Measurements from ENCODE around the gene COL28A1.
"Not testable (repeated sequence)": the region's sequence is repeated elsewhere in the genome, so short reads cannot be mapped to it uniquely, and the experiment has no call there.

The COL28A1 gene

GRCh38 chr7:7562736-7563135 is 27.1 kb upstream of the COL28A1 start:
- Histone ChIP-seq H3K36me3 (ENCODE audit: insufficient read depth) (no peaks in the 10 kb centered on the region), H3K27me3 (ENCODE audit: insufficient read depth, low read depth) (no peaks in the 10 kb centered on the region), H3K4me2 (no peak overlapping the region), H3K79me2 (ENCODE audit: insufficient read depth, low read depth) (peaks cover 3% of the 10 kb centered on the region; the same call in 1 of the 2 replicates), H3K27ac (no peak overlapping the region), H3K4me3 (IDR thresholded peaks at IDR 0.05; ENCODE audit: insufficient read depth, low read depth, low read length) (no peak overlapping the region), H4K20me1 (ENCODE audit: insufficient read depth) (no peaks in the 10 kb centered on the region), H3K4me1 (ENCODE audit: low read depth, poor library complexity, severe bottlenecking) (peaks cover 7% of the 10 kb centered on the region), H2AFZ (ENCODE audit: low read depth) (no peak overlapping the region), H3K9ac (no peak overlapping the region)
- no peak for TF ChIP-seq CTCF (conservative IDR thresholded peaks at IDR 0.05; ENCODE audit: low read depth, low read length)

- H3K36me3 ChIP-seq (ENCODE audit: insufficient read depth); H4K20me1 ChIP-seq (ENCODE audit: insufficient read depth); H3K27ac ChIP-seq; H3K79me2 ChIP-seq (ENCODE audit: insufficient read depth, low read depth); H3K27me3 ChIP-seq (ENCODE audit: insufficient read depth, low read depth); H3K4me3 ChIP-seq (IDR thresholded peaks at IDR 0.05; ENCODE audit: insufficient read depth, low read depth, low read length); H3K4me1 ChIP-seq (ENCODE audit: low read depth, poor library complexity, severe bottlenecking); H3K4me2 ChIP-seq; H2AFZ ChIP-seq (ENCODE audit: low read depth); H3K9ac ChIP-seq: not testable (repeated sequence)
These were observed 25.9 kb upstream of the COL28A1 start for GRCh38 chr7:7561591-7561990.

GRCh38 chr7:7557252-7557651 is 21.6 kb upstream of the COL28A1 start:
- Histone ChIP-seq H3K27me3 (ENCODE audit: insufficient read depth, low read depth) (no peaks in the 10 kb centered on the region), H4K20me1 (ENCODE audit: insufficient read depth) (no peaks in the 10 kb centered on the region), H3K79me2 (ENCODE audit: insufficient read depth, low read depth) (no peaks in the 10 kb centered on the region), H3K27ac (no peak overlapping the region), H3K9ac (no peak overlapping the region), H2AFZ (ENCODE audit: low read depth) (no peak overlapping the region), H3K36me3 (ENCODE audit: insufficient read depth) (no peaks in the 10 kb centered on the region), H3K4me3 (IDR thresholded peaks at IDR 0.05; ENCODE audit: insufficient read depth, low read depth, low read length) (no peak overlapping the region), H3K4me2 (no peak overlapping the region), H3K4me1 (ENCODE audit: low read depth, poor library complexity, severe bottlenecking) (no peaks in the 10 kb centered on the region)
- TF ChIP-seq CTCF (conservative IDR thresholded peaks at IDR 0.05; ENCODE audit: low read depth, low read length): no peak

- no peak for TF ChIP-seq CTCF (conservative IDR thresholded peaks at IDR 0.05; ENCODE audit: low read depth, low read length)
These were observed 21.2 kb upstream of the COL28A1 start for GRCh38 chr7:7556852-7557251.

GRCh38 chr7:7554649-7555575 is 19.2 kb upstream of the COL28A1 start:
- H3K9ac ChIP-seq: no peak overlapping the region
- H3K4me2 ChIP-seq: no peak overlapping the region
- no peaks in the 10 kb centered on the region for H3K79me2 ChIP-seq (ENCODE audit: insufficient read depth, low read depth)
- no peak overlapping the region for H2AFZ ChIP-seq (ENCODE audit: low read depth)
- TF ChIP-seq CTCF (conservative IDR thresholded peaks at IDR 0.05; ENCODE audit: low read depth, low read length): no peak
- H3K36me3 ChIP-seq (ENCODE audit: insufficient read depth): no peaks in the 10 kb centered on the region
- H3K27me3 ChIP-seq (ENCODE audit: insufficient read depth, low read depth): no peaks in the 10 kb centered on the region
- no peaks in the 10 kb centered on the region for H3K4me1 ChIP-seq (ENCODE audit: low read depth, poor library complexity, severe bottlenecking)
- H3K27ac ChIP-seq: no peak overlapping the region
- no peaks in the 10 kb centered on the region for H4K20me1 ChIP-seq (ENCODE audit: insufficient read depth)
- no peak overlapping the region for H3K4me3 ChIP-seq (IDR thresholded peaks at IDR 0.05; ENCODE audit: insufficient read depth, low read depth, low read length)

More at GRCh38 chr7:7556852-7557251, 21.2 kb upstream of the COL28A1 start:
- no peak overlapping the region for H3K9ac ChIP-seq
- no peak overlapping the region for H3K4me2 ChIP-seq
- no peaks in the 10 kb centered on the region for H3K27me3 ChIP-seq (ENCODE audit: insufficient read depth, low read depth)
- no peaks in the 10 kb centered on the region for H3K4me1 ChIP-seq (ENCODE audit: low read depth, poor library complexity, severe bottlenecking)
- no peak overlapping the region for H2AFZ ChIP-seq (ENCODE audit: low read depth)
- H3K79me2 ChIP-seq (ENCODE audit: insufficient read depth, low read depth): no peaks in the 10 kb centered on the region
- H3K27ac ChIP-seq: no peak overlapping the region
- no peaks in the 10 kb centered on the region for H3K36me3 ChIP-seq (ENCODE audit: insufficient read depth)
- no peak overlapping the region for H3K4me3 ChIP-seq (IDR thresholded peaks at IDR 0.05; ENCODE audit: insufficient read depth, low read depth, low read length)
- no peaks in the 10 kb centered on the region for H4K20me1 ChIP-seq (ENCODE audit: insufficient read depth)
